Measurements from ENCODE around the gene ADAMTS17. TPM values are rescaled to one million over a fixed set of nuclear protein-coding genes. Genes with fewer than 3 reads are reported as not detected.
A peak's percentile ranks its signal among the peaks of the same experiment; 100 is the strongest.

The ADAMTS17 gene
- total and polyA plus RNA-seq, 7 donors: 4.4 to 93.0 (median 7.2) TPM

- intact Hi-C loops (cut with DNase I): no loop called here
- Histone ChIP-seq H3K27ac (no peak overlapping the region), H3K4me3 (no peak overlapping the region), H3K9me3 (no peaks in the 10 kb centered on the region), H3K4me1 (no peaks in the 10 kb centered on the region), H3K36me3 (ENCODE audit: insufficient read depth in 1 of 2, low read depth in 1 of 2) (no peaks in the 10 kb centered on the region), H3K27me3 (ENCODE audit: insufficient read depth in 3 of 3, low read length in 2 of 3) (no peaks in the 10 kb centered on the region)
- ATAC-seq (no peak), DNase-seq (no peak)
- WGBS, 3 donors: 88 to 100% (median 96%) methylated on average over 2 of the region's 2 CpGs
- TF ChIP-seq CTCF (IDR thresholded peaks at IDR 0.05): no peak
Observed at GRCh38 chr15:100180921-100181320, 160.9 kb downstream of the ADAMTS17 start.

- TF ChIP-seq CTCF (IDR thresholded peaks at IDR 0.05): no peak
- WGBS, 3 donors: 68 to 75% (median 70%) methylated on average over 12 of the region's 12 CpGs
- peaks cover 4% of the 10 kb centered on the region for H3K4me1 ChIP-seq
- no peak overlapping the region for H3K4me3 ChIP-seq
- DNase-seq (no peak), ATAC-seq (peak in 2 of 4 donors; percentile 5 to 37)
- H3K36me3 ChIP-seq (ENCODE audit: insufficient read depth in 1 of 2, low read depth in 1 of 2): no peaks in the 10 kb centered on the region
- no peaks in the 10 kb centered on the region for H3K27me3 ChIP-seq (ENCODE audit: insufficient read depth in 3 of 3, low read length in 2 of 3)
- intact Hi-C loops (cut with DNase I): no loop called here
- peaks cover 22% of the 10 kb centered on the region for H3K9me3 ChIP-seq
- no peak overlapping the region for H3K27ac ChIP-seq
Observed at GRCh38 chr15:100175406-100176114, 166.2 kb downstream of the ADAMTS17 start.

- WGBS, 3 donors: 65 to 88% (median 65%) methylated on average over 3 of the region's 3 CpGs
- Histone ChIP-seq H3K9me3 (peaks cover 22% of the 10 kb centered on the region), H3K36me3 (ENCODE audit: insufficient read depth in 1 of 2, low read depth in 1 of 2) (no peaks in the 10 kb centered on the region), H3K27me3 (ENCODE audit: insufficient read depth in 3 of 3, low read length in 2 of 3) (no peaks in the 10 kb centered on the region), H3K4me1 (peaks cover 4% of the 10 kb centered on the region), H3K27ac (no peak overlapping the region), H3K4me3 (no peak overlapping the region)
- ATAC-seq (peak in 1 of 4 donors; percentile 42), DNase-seq (no peak)
- no peak for TF ChIP-seq CTCF (IDR thresholded peaks at IDR 0.05)
- intact Hi-C loops (cut with DNase I): no loop called here
Observed at GRCh38 chr15:100174904-100175275, 166.9 kb downstream of the ADAMTS17 start.

- peak in 1 of 4 donors; percentile 92 for ATAC-seq
- intact Hi-C loops (cut with DNase I): no loop called here
- no peak for DNase-seq
- Histone ChIP-seq H3K4me3 (no peak overlapping the region), H3K9me3 (peaks cover 22% of the 10 kb centered on the region), H3K27me3 (ENCODE audit: insufficient read depth in 3 of 3, low read length in 2 of 3) (no peaks in the 10 kb centered on the region), H3K4me1 (peaks cover 4% of the 10 kb centered on the region), H3K36me3 (ENCODE audit: insufficient read depth in 1 of 2, low read depth in 1 of 2) (no peaks in the 10 kb centered on the region), H3K27ac (no peak overlapping the region)
- no peak for TF ChIP-seq CTCF (IDR thresholded peaks at IDR 0.05)
- WGBS, 3 donors: 38 to 47% (median 44%) methylated on average over 7 of the region's 7 CpGs
Observed at GRCh38 chr15:100174159-100174903, 167.4 kb downstream of the ADAMTS17 start.

All from psoas muscle (tissue), 8 donors.